Stimulated activated CD4-positive, alpha-beta T cell treated with anti-CD3 and anti-CD28 coated beads, TNF-alpha, amount 100 ng/mL, for 1 hour (primary cell): Measurements from ENCODE around the gene ZNF737.
"Not testable (repeated sequence)": the region's sequence is repeated elsewhere in the genome, so short reads cannot be mapped to it uniquely, and the experiment has no call there.

ENCODE experiments used
- DNase-seq, 3 donors: peaks; one replicate each; pipeline ENCODE4 v3.0.0-alpha.2; 2020; ENCODE audit warnings: low read depth in 3 of 3, low spot score in 1 of 3

ZNF737 gene

DNA sequence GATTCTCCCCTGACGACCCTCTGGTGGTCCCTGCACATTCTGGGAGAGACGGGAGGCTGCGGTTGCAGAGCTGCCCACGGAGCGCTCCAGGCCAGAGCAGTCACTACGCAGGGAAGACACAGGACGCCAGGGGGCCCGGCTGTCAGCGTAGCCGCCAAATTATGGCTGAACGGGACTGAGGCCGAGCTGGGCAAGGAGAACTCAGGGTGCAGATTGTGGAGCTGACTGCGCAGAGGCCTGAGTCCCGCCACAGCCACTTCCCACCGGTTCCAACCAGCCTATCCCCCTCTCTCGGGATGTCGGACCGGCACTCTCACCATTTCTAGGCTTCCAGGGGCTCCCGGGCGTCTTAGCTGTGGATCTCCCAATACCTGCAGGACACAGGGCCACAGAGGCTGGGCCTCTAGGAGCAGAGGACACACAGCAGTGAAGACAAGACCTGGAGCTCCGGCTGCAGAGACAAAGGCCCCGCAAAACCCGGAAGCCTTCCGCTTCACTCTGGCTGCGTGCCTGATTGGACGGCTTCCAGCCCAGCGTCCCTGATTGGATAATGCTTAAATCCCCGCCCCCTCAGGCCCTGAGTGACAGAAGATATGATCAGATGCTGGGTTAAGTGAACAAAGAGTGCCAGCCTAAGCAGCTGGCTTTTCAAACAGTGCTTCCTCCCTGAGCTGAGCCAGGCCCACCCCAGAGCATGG is at the start of gene ZNF737:
Gene ZNF737 (minus strand): TSS at position 461 of the 698 bp plus-strand sequence. CDS start 141 bp downstream, at position 320.
- DNase-seq, result peak; percentile 76 to 81 (median 77)

- not testable (repeated sequence) for DNase-seq
These were observed 49.4 kb upstream of the ZNF737 start for GRCh38 chr19:20614971-20615370.

DNA sequence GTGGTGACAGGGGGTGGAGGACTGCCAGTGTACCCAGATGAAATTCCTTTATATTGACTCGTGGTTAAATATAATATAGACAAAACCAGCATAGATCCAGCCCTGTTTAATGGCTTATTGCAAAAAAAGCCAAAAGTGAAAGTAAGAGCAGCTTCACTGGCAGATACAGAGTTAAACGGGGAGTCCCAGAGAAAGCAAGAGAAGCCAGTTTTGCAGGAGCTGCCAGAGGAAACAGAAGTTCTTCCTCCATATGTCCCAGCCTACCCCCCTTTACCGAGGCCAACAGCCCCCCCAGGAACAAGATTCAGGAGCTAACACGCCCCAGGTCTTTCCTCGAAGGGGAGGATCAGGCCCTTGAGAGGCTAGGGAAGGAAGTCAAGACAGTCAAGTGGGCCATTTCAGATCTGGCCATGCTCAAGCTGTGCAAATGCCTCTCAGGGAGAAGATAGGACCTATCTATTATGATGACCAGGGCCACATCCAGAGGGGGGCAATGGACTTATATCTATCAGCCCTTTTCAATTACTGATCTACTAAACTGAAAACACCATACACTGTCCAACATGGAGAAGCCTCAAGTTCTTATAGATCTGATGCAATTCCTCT is 47.2 kb upstream of the ZNF737 start:
- DNase-seq, result no peak

DNA sequence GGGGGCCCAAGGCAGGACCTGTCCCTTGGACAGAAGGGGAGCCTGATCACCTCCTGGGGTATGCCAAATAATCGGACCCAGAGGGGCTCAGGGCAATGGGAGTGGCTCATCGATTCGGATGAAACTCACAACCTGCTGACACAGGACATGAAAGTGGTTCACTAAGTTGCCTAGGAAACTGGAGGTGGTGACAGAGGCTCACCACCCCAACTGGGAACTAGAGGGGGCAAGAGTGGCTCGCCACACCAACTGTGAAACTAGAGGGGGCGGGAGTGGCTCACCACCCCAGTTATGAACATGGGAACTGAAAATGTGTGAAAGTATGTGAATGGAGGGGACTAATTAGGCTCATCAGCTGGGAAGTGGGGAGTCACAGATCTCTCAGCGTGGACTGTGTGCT is 46.3 kb upstream of the ZNF737 start:
- no peak for DNase-seq

- no peak for DNase-seq
These were observed 42.4 kb upstream of the ZNF737 start for GRCh38 chr19:20607943-20608342.

GRCh38 chr19:20558571-20558970 is 7.0 kb downstream of the ZNF737 start:
- no peak for DNase-seq

GRCh38 chr19:20558011-20558410 is 7.6 kb downstream of the ZNF737 start:
- no peak for DNase-seq

DNA sequence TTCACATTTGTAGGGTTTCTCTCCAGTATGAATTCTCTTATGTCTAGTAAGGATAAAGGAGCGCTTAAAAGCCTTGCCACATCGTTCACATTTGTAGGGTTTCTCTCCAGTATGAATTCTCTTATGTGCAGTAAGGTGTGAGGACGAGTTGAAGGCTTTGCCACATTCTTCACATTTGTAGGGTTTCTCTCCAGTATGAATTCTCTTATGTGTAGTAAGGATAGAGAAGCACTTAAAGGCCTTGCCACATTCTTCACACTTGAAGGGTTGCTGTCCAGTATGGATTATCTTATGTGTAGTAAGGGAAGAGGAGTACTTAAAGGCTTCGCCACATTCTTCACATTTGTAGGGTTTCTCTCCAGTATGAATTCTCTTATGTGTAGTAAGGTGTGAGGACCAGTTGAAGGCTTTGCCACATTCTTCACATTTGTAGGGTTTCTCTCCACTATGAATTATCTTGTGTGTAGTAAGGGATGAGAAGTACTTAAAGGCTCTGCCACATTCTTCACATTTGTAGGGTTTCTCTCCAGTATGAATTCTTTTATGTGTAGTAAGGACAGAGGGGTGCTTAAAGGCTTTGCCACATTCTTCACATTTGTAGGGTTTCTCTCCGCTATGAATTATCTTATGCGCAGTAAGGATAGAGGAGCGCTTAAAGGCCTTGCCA is 20.8 kb downstream of the ZNF737 start:
- DNase-seq, result not testable (repeated sequence)

GRCh38 chr19:20530303-20530702 is 35.3 kb downstream of the ZNF737 start:
- DNase-seq, result not testable (repeated sequence)

DNA sequence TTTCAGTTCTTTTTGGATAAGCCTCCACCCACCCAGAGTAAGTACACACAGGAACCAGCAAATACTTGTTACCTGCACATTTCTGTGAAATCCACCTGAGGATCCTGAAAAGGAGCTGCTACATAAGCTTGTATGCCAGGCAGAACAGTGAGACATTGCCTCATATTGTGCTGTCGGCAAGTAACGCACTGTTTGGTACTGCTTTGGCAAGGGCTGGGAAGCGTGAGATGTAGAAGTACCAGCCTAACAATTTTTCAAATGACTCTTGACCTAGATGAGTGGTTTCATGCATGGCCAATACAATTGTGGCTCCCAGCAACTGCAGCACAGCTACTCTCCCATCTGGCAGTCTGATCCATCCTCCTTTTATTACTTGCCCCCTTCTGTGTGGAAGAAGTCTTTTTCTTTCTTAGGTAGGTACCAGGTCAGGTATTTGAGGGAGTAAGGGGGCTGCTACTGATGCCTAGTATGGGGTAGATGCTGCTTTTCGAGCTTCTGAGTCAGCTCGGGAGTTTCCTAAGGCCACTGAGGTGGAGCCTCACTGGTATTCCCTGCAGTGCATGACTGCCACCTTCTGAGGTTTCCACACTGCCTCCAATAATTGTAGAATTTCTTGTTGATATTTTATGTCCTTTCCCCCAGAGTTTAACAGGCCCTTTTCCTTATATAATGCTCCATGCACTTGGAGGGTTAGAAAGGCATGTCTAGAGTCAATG is 52.2 kb downstream of the ZNF737 start:
- no peak for DNase-seq

GRCh38 chr19:20503476-20503875 is 62.1 kb downstream of the ZNF737 start:
- no peak for DNase-seq
